ENCODE results near the gene PLP1. TPM values are rescaled to one million over a fixed set of nuclear protein-coding genes. Genes with fewer than 3 reads are reported as not detected.

Gene PLP1, protein sequence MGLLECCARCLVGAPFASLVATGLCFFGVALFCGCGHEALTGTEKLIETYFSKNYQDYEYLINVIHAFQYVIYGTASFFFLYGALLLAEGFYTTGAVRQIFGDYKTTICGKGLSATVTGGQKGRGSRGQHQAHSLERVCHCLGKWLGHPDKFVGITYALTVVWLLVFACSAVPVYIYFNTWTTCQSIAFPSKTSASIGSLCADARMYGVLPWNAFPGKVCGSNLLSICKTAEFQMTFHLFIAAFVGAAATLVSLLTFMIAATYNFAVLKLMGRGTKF
- 3.4 and 3.6 TPM in 2 replicates for total RNA-seq (2022)
- Bru-seq, nascent RNA, result percentile 28 among the genes with signal in this experiment
- BruChase-seq, experiment 1, labeled RNA remaining after a 2-hour chase, result percentile 24 among the genes with signal in this experiment
- BruChase-seq, experiment 2, labeled RNA remaining after a 6-hour chase, result percentile 43 among the genes with signal in this experiment
- long read RNA-seq, transcript PLP1-221 (7 exons, 2,896 nt), result major isoform, 12 of 16 reads
- long read RNA-seq, partial matches to known transcripts, result 0 of 16 reads
- long read RNA-seq, other reads (novel, unspliced or antisense), result 0 of 16 reads

DNA sequence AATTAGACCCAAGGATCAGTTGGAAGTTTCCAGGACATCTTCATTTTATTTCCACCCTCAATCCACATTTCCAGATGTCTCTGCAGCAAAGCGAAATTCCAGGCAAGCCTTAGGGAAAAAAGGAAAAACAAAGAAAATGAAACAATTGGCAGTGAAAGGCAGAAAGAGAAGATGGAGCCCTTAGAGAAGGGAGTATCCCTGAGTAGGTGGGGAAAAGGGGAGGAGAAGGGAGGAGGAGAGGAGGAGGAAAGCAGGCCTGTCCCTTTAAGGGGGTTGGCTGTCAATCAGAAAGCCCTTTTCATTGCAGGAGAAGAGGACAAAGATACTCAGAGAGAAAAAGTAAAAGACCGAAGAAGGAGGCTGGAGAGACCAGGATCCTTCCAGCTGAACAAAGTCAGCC, at the start of gene PLP1:
TSS of gene PLP1 (plus strand) at position 295 of the 400 bp plus-strand sequence. CDS start 156 bp downstream, outside the sequence.
- Histone ChIP-seq H3K4me1 (no peaks in the 10 kb centered on the region), H3K4me3 (ENCODE audit: low read depth, low read length) (no peak within 1 kb of the TSS), H3K9me3 (no peaks in the 10 kb centered on the region), H3K27me3 (replicated peaks; ENCODE audit: control insufficient read depth, insufficient read depth, low read length) (no peaks in the 10 kb centered on the region), H3K36me3 (ENCODE audit: control insufficient read depth, insufficient read depth, low read length) (no peaks in the 10 kb centered on the region)
- DNase-seq, result no peak
- no peaks in the 10 kb centered on the region for H3K27me3 Mint-ChIP-seq (ENCODE audit: insufficient read depth, unreplicated experiment)
- TF ChIP-seq, protein P1, sequence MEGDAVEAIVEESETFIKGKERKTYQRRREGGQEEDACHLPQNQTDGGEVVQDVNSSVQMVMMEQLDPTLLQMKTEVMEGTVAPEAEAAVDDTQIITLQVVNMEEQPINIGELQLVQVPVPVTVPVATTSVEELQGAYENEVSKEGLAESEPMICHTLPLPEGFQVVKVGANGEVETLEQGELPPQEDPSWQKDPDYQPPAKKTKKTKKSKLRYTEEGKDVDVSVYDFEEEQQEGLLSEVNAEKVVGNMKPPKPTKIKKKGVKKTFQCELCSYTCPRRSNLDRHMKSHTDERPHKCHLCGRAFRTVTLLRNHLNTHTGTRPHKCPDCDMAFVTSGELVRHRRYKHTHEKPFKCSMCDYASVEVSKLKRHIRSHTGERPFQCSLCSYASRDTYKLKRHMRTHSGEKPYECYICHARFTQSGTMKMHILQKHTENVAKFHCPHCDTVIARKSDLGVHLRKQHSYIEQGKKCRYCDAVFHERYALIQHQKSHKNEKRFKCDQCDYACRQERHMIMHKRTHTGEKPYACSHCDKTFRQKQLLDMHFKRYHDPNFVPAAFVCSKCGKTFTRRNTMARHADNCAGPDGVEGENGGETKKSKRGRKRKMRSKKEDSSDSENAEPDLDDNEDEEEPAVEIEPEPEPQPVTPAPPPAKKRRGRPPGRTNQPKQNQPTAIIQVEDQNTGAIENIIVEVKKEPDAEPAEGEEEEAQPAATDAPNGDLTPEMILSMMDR (IDR thresholded peaks at IDR 0.05; ENCODE audit: insufficient read depth in 1 of 2, low read depth in 1 of 2, low read length in 1 of 2, severe bottlenecking in 1 of 2, unreplicated experiment in 1 of 2), result no peak
- POLR2A ChIA-PET, result no interaction called here
- no TSS peak for BruUV-seq (replicated peaks)
- no peaks in the 10 kb centered on the region for H3K4me1 Mint-ChIP-seq (ENCODE audit: low read depth, unreplicated experiment)
- intact Hi-C loops (cut with micrococcal nuclease; ENCODE audit: unreplicated experiment), result no loop called here
- CTCF ChIA-PET, result no interaction called here
- H3K36me3 Mint-ChIP-seq (ENCODE audit: insufficient read depth, unreplicated experiment), result no peaks in the 10 kb centered on the region
- H3K9me3 Mint-ChIP-seq (ENCODE audit: unreplicated experiment), result no peaks in the 10 kb centered on the region
- no peak within 1 kb of the TSS for H3K4me3 Mint-ChIP-seq (ENCODE audit: unreplicated experiment)
- H3K27ac Mint-ChIP-seq (ENCODE audit: unreplicated experiment), result no peak within 1 kb of the TSS

DNA sequence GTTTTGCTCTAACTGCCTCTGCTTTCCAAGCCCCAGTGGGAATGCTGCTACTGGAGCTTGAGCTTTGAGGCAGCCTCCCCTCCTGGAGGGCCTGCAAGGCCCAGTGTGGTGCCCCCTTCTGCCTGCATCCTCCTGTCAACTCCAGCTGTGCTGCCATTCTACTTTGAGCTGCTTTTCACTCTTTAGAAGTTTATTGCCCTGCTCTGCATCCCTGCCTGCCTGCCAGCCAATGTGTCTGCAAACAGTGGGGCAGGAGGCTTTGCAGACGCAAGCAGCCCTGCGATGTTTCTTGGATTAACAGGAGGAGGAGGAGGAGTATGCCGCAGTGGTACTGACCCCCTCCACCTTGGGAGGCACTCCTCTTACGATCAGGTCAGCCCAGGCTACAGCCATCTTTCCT, 49.5 kb upstream of the PLP1 start:
- H3K9me3 ChIP-seq, result no peaks in the 10 kb centered on the region
- DNase-seq, result no peak
- Mint-ChIP-seq H3K36me3 (ENCODE audit: insufficient read depth, unreplicated experiment) (peaks cover 6% of the 10 kb centered on the region), H3K4me1 (ENCODE audit: low read depth, unreplicated experiment) (peaks cover 13% of the 10 kb centered on the region), H3K27me3 (ENCODE audit: insufficient read depth, unreplicated experiment) (no peaks in the 10 kb centered on the region), H3K27ac (ENCODE audit: unreplicated experiment) (no peak overlapping the region), H3K4me3 (ENCODE audit: unreplicated experiment) (no peak overlapping the region), H3K9me3 (ENCODE audit: unreplicated experiment) (no peaks in the 10 kb centered on the region)
- no peaks in the 10 kb centered on the region for H3K27me3 ChIP-seq (replicated peaks; ENCODE audit: control insufficient read depth, insufficient read depth, low read length)
- H3K36me3 ChIP-seq (ENCODE audit: control insufficient read depth, insufficient read depth, low read length), result no peaks in the 10 kb centered on the region
- TF ChIP-seq, protein P1 (IDR thresholded peaks at IDR 0.05; ENCODE audit: insufficient read depth in 1 of 2, low read depth in 1 of 2, low read length in 1 of 2, severe bottlenecking in 1 of 2, unreplicated experiment in 1 of 2), result no peak
- intact Hi-C loops (cut with micrococcal nuclease; ENCODE audit: unreplicated experiment), result no loop called here
- ChIA-PET POLR2A (no interaction called here), CTCF (no interaction called here)
- no peaks in the 10 kb centered on the region for H3K4me1 ChIP-seq
- no TSS peak for BruUV-seq (replicated peaks)
- no peak overlapping the region for H3K4me3 ChIP-seq (ENCODE audit: low read depth, low read length)

DNA sequence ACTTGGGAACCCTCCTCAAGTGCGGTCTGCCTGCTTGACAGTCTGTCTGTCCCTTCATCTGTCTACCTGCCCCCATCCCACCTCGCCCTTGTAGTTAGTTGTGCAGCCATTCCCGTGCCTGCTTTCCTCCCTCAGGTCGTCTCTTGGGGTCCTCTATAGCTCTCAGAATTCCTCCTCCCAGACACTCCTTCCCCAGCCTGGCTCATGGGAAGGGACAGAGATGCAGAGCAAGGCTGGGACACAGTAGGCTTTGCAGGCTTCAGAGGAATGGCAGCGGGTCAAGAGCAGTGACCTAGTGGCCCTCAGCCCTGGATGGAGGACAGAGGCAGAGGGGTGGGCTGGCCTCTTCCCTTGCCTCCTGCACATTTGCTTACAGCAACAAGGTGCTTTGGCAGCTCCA, 47.6 kb upstream of the PLP1 start:
- H3K4me1 Mint-ChIP-seq (ENCODE audit: low read depth, unreplicated experiment), result peaks cover 13% of the 10 kb centered on the region

More for the DNA sequence above, 47.6 kb upstream of the PLP1 start:
- H3K4me3 ChIP-seq (ENCODE audit: low read depth, low read length), result no peak overlapping the region
- no peak overlapping the region for H3K4me3 Mint-ChIP-seq (ENCODE audit: unreplicated experiment)
- intact Hi-C loops (cut with micrococcal nuclease; ENCODE audit: unreplicated experiment), result no loop called here
- no peaks in the 10 kb centered on the region for H3K36me3 ChIP-seq (ENCODE audit: control insufficient read depth, insufficient read depth, low read length)
- peaks cover 6% of the 10 kb centered on the region for H3K9me3 Mint-ChIP-seq (ENCODE audit: unreplicated experiment)
- H3K27ac Mint-ChIP-seq (ENCODE audit: unreplicated experiment), result no peak overlapping the region
- POLR2A ChIA-PET, result no interaction called here
- no peaks in the 10 kb centered on the region for H3K27me3 ChIP-seq (replicated peaks; ENCODE audit: control insufficient read depth, insufficient read depth, low read length)
- no TSS peak for BruUV-seq (replicated peaks)
- no peaks in the 10 kb centered on the region for H3K4me1 ChIP-seq
- H3K36me3 Mint-ChIP-seq (ENCODE audit: insufficient read depth, unreplicated experiment), result peaks cover 6% of the 10 kb centered on the region
- TF ChIP-seq, protein P1 (IDR thresholded peaks at IDR 0.05; ENCODE audit: insufficient read depth in 1 of 2, low read depth in 1 of 2, low read length in 1 of 2, severe bottlenecking in 1 of 2, unreplicated experiment in 1 of 2), result no peak
- CTCF ChIA-PET, result no interaction called here
- DNase-seq, result no peak
- no peaks in the 10 kb centered on the region for H3K9me3 ChIP-seq
- no peaks in the 10 kb centered on the region for H3K27me3 Mint-ChIP-seq (ENCODE audit: insufficient read depth, unreplicated experiment)

Data from Caco-2 (cell line).